PC-9 (cell line): Measurements from ENCODE around the gene ACVR2A.

Experiments
- CTCF ChIP-seq: fragments of 200-600 bp; sonication (generic); conservative IDR thresholded peaks from 2 replicates; pipeline ENCODE4 v1.6.1; 2017; ENCODE audit warnings: mixed run types, antibody characterized with exemption, mild to moderate bottlenecking, moderate library complexity
- EZH2 ChIP-seq: fragments of 200-600 bp; sonication (generic); IDR thresholded peaks from 2 replicates; pipeline ENCODE4 v1.8.0; 2017; ENCODE audit warnings: antibody characterized with exemption, low read depth

GRCh38 chr2:147845411-147845971 lies 662 bp downstream of the ACVR2A start:
- no peak for TF ChIP-seq CTCF
- no peak for TF ChIP-seq EZH2
